Measurements from ENCODE around the gene SIPA1L3. TPM values are rescaled to one million over a fixed set of nuclear protein-coding genes. Genes with fewer than 3 reads are reported as not detected.

The SIPA1L3 gene
- total RNA-seq, 2 experiments from 2014 or later, result 15.5 to 17.7 TPM

GRCh38 chr19:38180071-38180470 is 273.1 kb downstream of the SIPA1L3 start:
- H3K4me1 ChIP-seq (ENCODE audit: insufficient read depth, low read length), result no peaks in the 10 kb centered on the region
- no peak overlapping the region for H3K4me3 ChIP-seq (ENCODE audit: low read length)
- no peak overlapping the region for H3K27ac ChIP-seq (ENCODE audit: low read depth in 1 of 2, low read length in 2 of 2)
- H3K27me3 ChIP-seq (ENCODE audit: control insufficient read depth in 1 of 2, insufficient read depth in 2 of 2, low read length in 2 of 2), result no peaks in the 10 kb centered on the region
- ATAC-seq (ENCODE audit: poor library complexity), result no peak
- ChIA-PET POLR2A (no interaction called here), CTCF (no interaction called here)
- Mint-ChIP-seq H3K27me3 (no peaks in the 10 kb centered on the region), H3K9me3 (peaks cover 2% of the 10 kb centered on the region), H3K36me3 (ENCODE audit: low read depth) (peaks cover 65% of the 10 kb centered on the region), H3K4me1 (ENCODE audit: low read depth) (no peaks in the 10 kb centered on the region), H3K4me3 (no peak overlapping the region), H3K27ac (no peak overlapping the region)
- no peak for DNase-seq
- TF ChIP-seq CTCF (IDR thresholded peaks at IDR 0.05), result no peak
- peaks cover 7% of the 10 kb centered on the region for H3K36me3 ChIP-seq (ENCODE audit: insufficient read depth, low read length)
- H3K9me3 ChIP-seq (ENCODE audit: control insufficient read depth in 1 of 2, insufficient read depth in 1 of 2, low read length in 2 of 2), result peaks cover 12 to 35% of the 10 kb centered on the region in 2 experiments
- intact Hi-C loops (cut with DNase I, micrococcal nuclease), result no loop called here

- H3K4me1 ChIP-seq (ENCODE audit: insufficient read depth, low read length), result no peaks in the 10 kb centered on the region
- peaks cover 65% of the 10 kb centered on the region for H3K36me3 Mint-ChIP-seq (ENCODE audit: low read depth)
- ATAC-seq (ENCODE audit: poor library complexity) (no peak), DNase-seq (no peak)
- no peaks in the 10 kb centered on the region for H3K27me3 ChIP-seq (ENCODE audit: control insufficient read depth in 1 of 2, insufficient read depth in 2 of 2, low read length in 2 of 2)
- intact Hi-C loops (cut with DNase I, micrococcal nuclease), result no loop called here
- H3K27me3 Mint-ChIP-seq, result no peaks in the 10 kb centered on the region
- no peak overlapping the region for H3K27ac Mint-ChIP-seq
- no peak overlapping the region for H3K4me3 Mint-ChIP-seq
- H3K36me3 ChIP-seq (ENCODE audit: insufficient read depth, low read length), result peaks cover 11% of the 10 kb centered on the region
- peaks cover 12 to 33% of the 10 kb centered on the region in 2 experiments for H3K9me3 ChIP-seq (ENCODE audit: control insufficient read depth in 1 of 2, insufficient read depth in 1 of 2, low read length in 2 of 2)
- peaks cover 2% of the 10 kb centered on the region for H3K9me3 Mint-ChIP-seq
- POLR2A ChIA-PET, result no interaction called here
- H3K27ac ChIP-seq (ENCODE audit: low read depth in 1 of 2, low read length in 2 of 2), result no peak overlapping the region
- no peaks in the 10 kb centered on the region for H3K4me1 Mint-ChIP-seq (ENCODE audit: low read depth)
- no peak for TF ChIP-seq CTCF (IDR thresholded peaks at IDR 0.05)
- CTCF ChIA-PET, result no interaction called here
- H3K4me3 ChIP-seq (ENCODE audit: low read length), result no peak overlapping the region
Observed at GRCh38 chr19:38182536-38183210, 275.7 kb downstream of the SIPA1L3 start.

GRCh38 chr19:38183251-38183897 is 276.4 kb downstream of the SIPA1L3 start:
- no peak for ATAC-seq (ENCODE audit: poor library complexity)
- DNase-seq, result no peak
- no peaks in the 10 kb centered on the region for H3K27me3 Mint-ChIP-seq
- no peak overlapping the region for H3K4me3 Mint-ChIP-seq
- H3K4me1 ChIP-seq (ENCODE audit: insufficient read depth, low read length), result no peaks in the 10 kb centered on the region
- intact Hi-C loops (cut with DNase I, micrococcal nuclease), result no loop called here
- peaks cover 64% of the 10 kb centered on the region for H3K36me3 Mint-ChIP-seq (ENCODE audit: low read depth)
- H3K36me3 ChIP-seq (ENCODE audit: insufficient read depth, low read length), result peaks cover 11% of the 10 kb centered on the region
- peaks cover 12 to 26% of the 10 kb centered on the region in 2 experiments for H3K9me3 ChIP-seq (ENCODE audit: control insufficient read depth in 1 of 2, insufficient read depth in 1 of 2, low read length in 2 of 2)
- no peaks in the 10 kb centered on the region for H3K4me1 Mint-ChIP-seq (ENCODE audit: low read depth)
- H3K4me3 ChIP-seq (ENCODE audit: low read length), result no peak overlapping the region
- CTCF ChIA-PET, result no interaction called here
- no peak overlapping the region for H3K27ac Mint-ChIP-seq
- no peak for TF ChIP-seq CTCF (IDR thresholded peaks at IDR 0.05)
- POLR2A ChIA-PET, result no interaction called here
- H3K27me3 ChIP-seq (ENCODE audit: control insufficient read depth in 1 of 2, insufficient read depth in 2 of 2, low read length in 2 of 2), result no peaks in the 10 kb centered on the region
- peaks cover 2% of the 10 kb centered on the region for H3K9me3 Mint-ChIP-seq
- H3K27ac ChIP-seq (ENCODE audit: low read depth in 1 of 2, low read length in 2 of 2), result no peak overlapping the region
